ENCODE data around the gene RFPL2. TPM values are rescaled to one million over a fixed set of nuclear protein-coding genes. Genes with fewer than 3 reads are reported as not detected.

RFPL2 gene
- total and polyA plus RNA-seq, 2 of the 13 experiments (the other 11 are each of a cell fraction or from before 2014, with no cell fraction given) = not detected

DNA sequence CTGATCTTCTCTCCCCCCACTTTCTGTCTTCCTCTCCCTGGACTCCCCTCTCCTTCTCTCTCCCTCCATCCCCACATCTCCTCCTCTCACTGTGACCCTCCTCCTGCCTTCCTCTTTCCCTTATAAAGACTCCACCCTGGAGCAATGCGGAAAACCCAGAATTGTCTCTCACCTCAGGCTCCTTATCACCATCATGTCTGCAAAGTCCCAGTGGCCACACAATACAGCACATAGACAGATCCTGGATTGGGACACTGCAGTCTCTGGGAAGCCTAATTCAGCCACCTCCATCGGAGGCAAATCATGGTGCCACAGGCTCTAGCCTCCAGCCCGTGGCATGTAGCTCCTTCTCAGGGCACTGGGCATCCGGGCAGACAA, 2.7 kb downstream of the RFPL2 start:
- H3K27me3 ChIP-seq (ENCODE audit: control insufficient read depth in 1 of 2, insufficient read depth in 2 of 2, low read length in 2 of 2) = peaks cover 1 to 3% of the 10 kb centered on the region in 2 experiments; a peak in 1 of 5 replicates
- H2AFZ ChIP-seq (ENCODE audit: low read length) = no peak overlapping the region
- H3K4me3 ChIP-seq (replicated peaks in 1 of 3; ENCODE audit: insufficient read depth in 1 of 3, low read depth in 2 of 3, low read length in 3 of 3) = no peak overlapping the region
- BruUV-seq (replicated peaks) = no TSS peak
- POLR2A ChIA-PET = no interaction called here
- TF ChIP-seq ZNF235 (CRISPR knock-in tag; IDR thresholded peaks at IDR 0.05; ENCODE audit: borderline replicate concordance) = 0 out of 2 replicates have a peak, but pooled peaks have one; percentile 47
- TF ChIP-seq ARID2 (CRISPR knock-in tag; IDR thresholded peaks at IDR 0.05; ENCODE audit: borderline replicate concordance) = no peak
- ATAC-seq (no peak), DNase-seq (ENCODE audit: low spot score) (no peak), FAIRE-seq (no peak)
- intact Hi-C loops (cut with micrococcal nuclease; ENCODE audit: unreplicated experiment) = loop anchor here (1.0 kb wide), 1 partner anchor 64 kb away; no protein-coding TSS in a partner anchor
- no peaks in the 10 kb centered on the region for H4K20me1 ChIP-seq (ENCODE audit: insufficient read depth, low read length)
- H3K4me1 ChIP-seq (ENCODE audit: insufficient read depth, low read length) = peaks cover 27% of the 10 kb centered on the region
- 41% methylated on average over 1 of the region's 4 CpGs for WGBS (ENCODE audit: low lambda C conversion rate)
- no peak overlapping the region for H3K9ac ChIP-seq (ENCODE audit: insufficient read depth, low read depth, low read length)
- H3K9me3 ChIP-seq (ENCODE audit: low read length) = no peaks in the 10 kb centered on the region
- H3K79me2 ChIP-seq (ENCODE audit: insufficient read depth, low read length) = no peaks in the 10 kb centered on the region
- CTCF ChIA-PET (ENCODE audit: low intra/inter-chr PET ratio, low total read pairs) = interaction anchor here (1.8 kb wide), 1 partner anchor 64 kb away, joined by 20 read pairs; no protein-coding TSS in a partner anchor
- H3K36me3 ChIP-seq (replicated peaks in 1 of 2; ENCODE audit: control insufficient read depth in 1 of 2, insufficient read depth in 2 of 2, low read length in 2 of 2) = no peaks in the 10 kb centered on the region
- no peak overlapping the region for H3K4me2 ChIP-seq (ENCODE audit: low read depth, low read length)
- in situ Hi-C loops (cut with HindIII; ENCODE audit: extremely low pct_ligation_motif_present, low pct_unique_long_range_greater_than_20kb) = loop anchor here (5.0 kb wide), 1 partner anchor 65 kb away; no protein-coding TSS in a partner anchor
- H3K27ac ChIP-seq (ENCODE audit: extremely low read length, insufficient read depth, low read length) = no peak overlapping the region

DNA sequence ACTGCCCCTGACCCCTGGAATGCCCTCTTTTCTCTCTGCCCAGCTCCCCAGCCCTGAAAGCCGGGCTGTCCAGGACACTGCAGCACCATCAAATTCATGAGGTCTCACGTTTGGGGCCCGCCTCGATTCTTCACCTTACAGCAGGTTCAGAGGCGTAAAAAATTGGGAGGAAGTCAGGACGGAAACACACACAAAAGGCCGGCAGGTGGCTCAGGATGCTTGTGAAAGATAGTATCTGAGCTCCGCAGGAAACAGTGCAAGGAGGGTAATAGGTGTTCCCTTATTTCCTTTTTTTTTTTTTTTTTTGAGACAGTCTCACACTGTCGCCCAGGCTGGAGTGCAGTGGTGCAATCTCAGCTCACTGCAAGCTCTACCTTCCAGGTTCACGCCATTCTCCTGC, 4.1 kb downstream of the RFPL2 start:
- no peak overlapping the region for H3K4me2 ChIP-seq (ENCODE audit: low read depth, low read length)
- intact Hi-C loops (cut with micrococcal nuclease; ENCODE audit: unreplicated experiment) = no loop called here
- WGBS (ENCODE audit: low lambda C conversion rate) = 36% methylated on average over 10 of the region's 10 CpGs
- no peaks in the 10 kb centered on the region for H3K9me3 ChIP-seq (ENCODE audit: low read length)
- TF ChIP-seq, protein P1, sequence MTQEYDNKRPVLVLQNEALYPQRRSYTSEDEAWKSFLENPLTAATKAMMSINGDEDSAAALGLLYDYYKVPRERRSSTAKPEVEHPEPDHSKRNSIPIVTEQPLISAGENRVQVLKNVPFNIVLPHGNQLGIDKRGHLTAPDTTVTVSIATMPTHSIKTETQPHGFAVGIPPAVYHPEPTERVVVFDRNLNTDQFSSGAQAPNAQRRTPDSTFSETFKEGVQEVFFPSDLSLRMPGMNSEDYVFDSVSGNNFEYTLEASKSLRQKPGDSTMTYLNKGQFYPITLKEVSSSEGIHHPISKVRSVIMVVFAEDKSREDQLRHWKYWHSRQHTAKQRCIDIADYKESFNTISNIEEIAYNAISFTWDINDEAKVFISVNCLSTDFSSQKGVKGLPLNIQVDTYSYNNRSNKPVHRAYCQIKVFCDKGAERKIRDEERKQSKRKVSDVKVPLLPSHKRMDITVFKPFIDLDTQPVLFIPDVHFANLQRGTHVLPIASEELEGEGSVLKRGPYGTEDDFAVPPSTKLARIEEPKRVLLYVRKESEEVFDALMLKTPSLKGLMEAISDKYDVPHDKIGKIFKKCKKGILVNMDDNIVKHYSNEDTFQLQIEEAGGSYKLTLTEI (CRISPR knock-in tag; conservative IDR thresholded peaks at IDR 0.05) = no peak
- TF ChIP-seq MED1 (CRISPR knock-in tag; IDR thresholded peaks at IDR 0.05) = no peak
- TF ChIP-seq ZNF530 (CRISPR knock-in tag; IDR thresholded peaks at IDR 0.05; ENCODE audit: low read depth) = no peak
- TF ChIP-seq ATAD3A (CRISPR knock-in tag; IDR thresholded peaks at IDR 0.05) = no peak
- no peak for TF ChIP-seq SAP130 (CRISPR knock-in tag; IDR thresholded peaks at IDR 0.05; ENCODE audit: low read depth)
- no peak overlapping the region for H3K4me3 ChIP-seq (replicated peaks in 1 of 3; ENCODE audit: insufficient read depth in 1 of 3, low read depth in 2 of 3, low read length in 3 of 3)
- no peaks in the 10 kb centered on the region for H3K36me3 ChIP-seq (replicated peaks in 1 of 2; ENCODE audit: control insufficient read depth in 1 of 2, insufficient read depth in 2 of 2, low read length in 2 of 2)
- in situ Hi-C loops (cut with HindIII; ENCODE audit: extremely low pct_ligation_motif_present, low pct_unique_long_range_greater_than_20kb) = loop anchor here (5.0 kb wide), 1 partner anchor 67 kb away; no protein-coding TSS in a partner anchor
- H3K9ac ChIP-seq (ENCODE audit: insufficient read depth, low read depth, low read length) = no peak overlapping the region
- peaks cover 27% of the 10 kb centered on the region for H3K4me1 ChIP-seq (ENCODE audit: insufficient read depth, low read length)
- H3K79me2 ChIP-seq (ENCODE audit: insufficient read depth, low read length) = no peaks in the 10 kb centered on the region
- no peak overlapping the region for H2AFZ ChIP-seq (ENCODE audit: low read length)
- DNase-seq (ENCODE audit: low spot score) = no peak
- CTCF ChIA-PET (ENCODE audit: low intra/inter-chr PET ratio, low total read pairs) = no interaction called here
- POLR2A ChIA-PET = no interaction called here
- FAIRE-seq = no peak
- H3K27me3 ChIP-seq (ENCODE audit: control insufficient read depth in 1 of 2, insufficient read depth in 2 of 2, low read length in 2 of 2) = peaks cover 1 to 9% of the 10 kb centered on the region in 2 experiments; a peak in 2 of 5 replicates
- BruUV-seq (replicated peaks) = no TSS peak
- no peak overlapping the region for H3K27ac ChIP-seq (ENCODE audit: extremely low read length, insufficient read depth, low read length)
- ATAC-seq = no peak
- H4K20me1 ChIP-seq (ENCODE audit: insufficient read depth, low read length) = no peaks in the 10 kb centered on the region

Data from HepG2 (cell line).